SU-DHL-6 (cell line): ENCODE data around the gene KLHL30.

Source experiments
- H2AFZ ChIP-seq: fragments of 200-600 bp; sonication (generic); 2 replicates; pipeline ENCODE4 v1.6.1; 2014; ENCODE audit warnings: low read depth, mild to moderate bottlenecking, moderate library complexity, mixed read lengths, antibody characterized with exemption, low read length; ENCODE audit not compliant: severe bottlenecking
- H3F3A ChIP-seq: fragments of 200-600 bp; shearing (Covaris generic); 2 replicates; pipeline ENCODE4 v1.6.0; 2016; ENCODE audit warnings: antibody characterized with exemption, mild to moderate bottlenecking; ENCODE audit not compliant: insufficient read depth
- H3K27ac ChIP-seq: fragments of 200-600 bp; sonication (generic); 2 replicates; pipeline ENCODE4 v1.5.1; 2016; ENCODE audit warnings: low read depth, mild to moderate bottlenecking, low read length, moderate library complexity, mixed read lengths
- H3K27me3 ChIP-seq: fragments of 200-600 bp; sonication (generic), shearing (Covaris generic); 2 replicates; pipeline ENCODE4 v1.6.0; 2014; ENCODE audit warnings: mild to moderate bottlenecking, low read length
- H3K36me3 ChIP-seq: fragments of 200-600 bp; sonication (generic); 2 replicates; pipeline ENCODE4 v1.6.1; 2014; ENCODE audit warnings: mild to moderate bottlenecking, low read length, mixed read lengths
- H3K4me2 ChIP-seq: fragments of 300-600, 200-600 bp; shearing (Covaris generic), sonication (generic); 2 replicates; pipeline ENCODE4 v1.6.0; 2014; ENCODE audit warnings: low read length, low read depth, mild to moderate bottlenecking; ENCODE audit not compliant: poor library complexity, severe bottlenecking
- H3K4me3 ChIP-seq: fragments of 200-600 bp; sonication (generic); 2 replicates; pipeline ENCODE4 v1.5.1; 2014; ENCODE audit warnings: antibody characterized with exemption, low read length, mild to moderate bottlenecking, mixed read lengths; ENCODE audit not compliant: insufficient read depth, poor library complexity, severe bottlenecking
- H3K79me2 ChIP-seq: fragments of 200-600 bp; sonication (generic); 2 replicates; pipeline ENCODE4 v1.6.1; 2014; ENCODE audit warnings: mild to moderate bottlenecking, low read length, moderate library complexity; ENCODE audit not compliant: insufficient read depth
- H3K9ac ChIP-seq: fragments of 200-600 bp; sonication (generic); 2 replicates; pipeline ENCODE4 v1.7.0; 2014; ENCODE audit warnings: mild to moderate bottlenecking, low read length
- H3K9me2 ChIP-seq: fragments of 200-600 bp; sonication (generic); replicated peaks from 2 replicates; pipeline ENCODE4 v1.6.1; 2014; ENCODE audit warnings: low read length; ENCODE audit not compliant: insufficient read depth
- H3K9me3 ChIP-seq: fragments of 200-600 bp; sonication (generic); 2 replicates; pipeline ENCODE4 v1.6.1; 2014; ENCODE audit warnings: low read length, mixed read lengths; ENCODE audit not compliant: insufficient read depth
- H4K20me1 ChIP-seq: fragments of 200-600 bp; sonication (generic); 2 replicates; pipeline ENCODE4 v1.6.1; 2014; ENCODE audit warnings: low read depth, mild to moderate bottlenecking, antibody characterized with exemption, low read length, moderate library complexity, mixed read lengths
- CTCF ChIP-seq: fragments of 200-600 bp; sonication (generic); IDR thresholded peaks from one replicate; pipeline ENCODE4 v1.5.1; 2017; ENCODE audit warnings: antibody characterized with exemption, mild to moderate bottlenecking, low read length, moderate library complexity; ENCODE audit not compliant: insufficient read depth, poor library complexity, severe bottlenecking
- EZH2phosphoT487 ChIP-seq: fragments of 200-600 bp; sonication (generic), shearing (Covaris generic); conservative IDR thresholded peaks from 2 replicates; pipeline ENCODE4 v1.6.1; 2018; ENCODE audit warnings: mild to moderate bottlenecking, antibody characterized with exemption, low read length, moderate library complexity, mixed read lengths

Gene KLHL30

GRCh38 chr2:238162251-238162845 is 23.9 kb downstream of the KLHL30 start:
- Histone ChIP-seq H4K20me1 (no peaks in the 10 kb centered on the region), H3K27me3 (no peaks in the 10 kb centered on the region), H3K9ac (no peak overlapping the region), H3K9me2 (no peaks in the 10 kb centered on the region), H3K27ac (no peak overlapping the region), H3K4me2 (no peak overlapping the region), H3F3A (peaks cover 4% of the 10 kb centered on the region; the same call in 1 of the 2 replicates), H3K4me3 (no peak overlapping the region), H3K79me2 (no peaks in the 10 kb centered on the region), H2AFZ (no peak overlapping the region), H3K36me3 (no peaks in the 10 kb centered on the region), H3K9me3 (no peaks in the 10 kb centered on the region)
- no peak for TF ChIP-seq CTCF
- no peak for TF ChIP-seq EZH2phosphoT487

GRCh38 chr2:238162846-238163441 is 24.5 kb downstream of the KLHL30 start:
- H3K9me2 ChIP-seq: no peaks in the 10 kb centered on the region
- H3K4me2 ChIP-seq: no peak overlapping the region
- no peak overlapping the region for H2AFZ ChIP-seq
- no peak overlapping the region for H3K9ac ChIP-seq
- H4K20me1 ChIP-seq: no peaks in the 10 kb centered on the region
- H3K27ac ChIP-seq: no peak overlapping the region
- H3K36me3 ChIP-seq: no peaks in the 10 kb centered on the region
- H3K79me2 ChIP-seq: no peaks in the 10 kb centered on the region
- H3K9me3 ChIP-seq: no peaks in the 10 kb centered on the region
- H3K4me3 ChIP-seq: no peak overlapping the region
- H3K27me3 ChIP-seq: no peaks in the 10 kb centered on the region
- TF ChIP-seq EZH2phosphoT487: no peak
- no peak for TF ChIP-seq CTCF
- H3F3A ChIP-seq: peaks cover 4% of the 10 kb centered on the region; the same call in 1 of the 2 replicates

GRCh38 chr2:238163481-238164198 is 25.2 kb downstream of the KLHL30 start:
- Histone ChIP-seq H4K20me1 (no peaks in the 10 kb centered on the region), H3F3A (peaks cover 4% of the 10 kb centered on the region; the same call in 1 of the 2 replicates), H3K9ac (no peak overlapping the region), H2AFZ (no peak overlapping the region), H3K36me3 (no peaks in the 10 kb centered on the region), H3K27ac (no peak overlapping the region), H3K9me3 (no peaks in the 10 kb centered on the region), H3K27me3 (no peaks in the 10 kb centered on the region), H3K4me3 (no peak overlapping the region), H3K9me2 (no peaks in the 10 kb centered on the region), H3K4me2 (no peak overlapping the region), H3K79me2 (no peaks in the 10 kb centered on the region)
- TF ChIP-seq CTCF (no peak), EZH2phosphoT487 (no peak)
